NK-92 (cell line): ENCODE measurements around the gene RNF146.
"Not testable (repeated sequence)": the region's sequence is repeated elsewhere in the genome, so short reads cannot be mapped to it uniquely, and the experiment has no call there.

Source experiments
- DNase-seq: peaks from one replicate; lab custom pipeline; 2025; ENCODE audit not compliant: unreplicated experiment; lab: John Stamatoyannopoulos, UW

Gene RNF146

DNA sequence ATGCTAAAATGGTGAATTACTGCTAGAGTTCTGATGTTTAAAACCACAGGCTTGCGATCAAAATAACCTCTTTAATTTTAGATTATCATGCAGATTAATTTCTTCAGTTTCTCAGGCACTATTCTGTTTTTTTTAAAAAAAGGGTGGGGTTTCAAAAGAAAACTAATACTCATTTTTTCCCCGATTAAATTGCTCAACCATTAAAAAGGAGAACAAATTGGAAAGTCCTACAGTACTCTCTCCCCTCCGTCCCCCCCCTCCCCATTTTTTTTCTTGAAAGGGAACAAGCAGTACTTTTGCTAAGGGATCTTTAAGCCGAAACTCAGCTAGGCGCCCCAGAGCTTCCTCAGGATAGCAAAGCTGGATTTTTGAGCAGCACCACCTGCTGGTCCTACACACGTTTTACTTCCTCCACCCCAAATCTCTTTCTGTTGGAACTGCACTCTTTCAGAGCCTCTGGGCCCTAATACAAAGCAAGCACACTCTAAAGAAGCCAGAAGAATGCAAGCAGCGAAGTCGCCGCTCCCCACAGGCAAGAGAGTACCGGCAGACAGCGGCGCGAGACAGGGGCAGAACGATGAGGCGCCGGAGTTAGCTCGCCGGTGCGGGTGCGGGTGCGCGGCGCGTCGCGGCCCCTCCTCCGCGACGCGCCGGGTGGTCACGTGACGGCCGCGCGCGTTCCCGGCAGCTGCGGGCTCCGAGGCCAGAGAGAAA, at the start of gene RNF146:
TSS of gene RNF146 (plus strand) at position 687 of the 714 bp plus-strand sequence. CDS start 13,475 bp downstream, outside the sequence.
- no peak for DNase-seq

DNA sequence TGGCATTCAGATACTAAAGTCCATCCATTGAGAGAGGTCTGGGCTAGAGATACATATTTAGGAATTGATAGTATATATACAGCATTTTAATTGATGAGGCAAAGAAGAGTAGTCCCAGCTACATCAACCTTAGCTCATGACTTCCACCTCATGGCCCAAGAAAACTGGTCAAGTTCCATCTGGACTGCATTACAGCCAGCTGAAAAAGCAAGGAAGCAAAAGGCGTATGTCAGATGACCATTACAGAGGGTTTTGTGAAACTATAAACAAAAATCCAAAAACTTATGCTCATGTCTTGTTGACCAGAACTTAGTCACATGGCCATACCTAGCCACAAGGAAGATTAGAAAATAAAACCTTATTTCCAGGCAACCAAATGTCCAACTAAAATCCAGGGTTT, 46.8 kb upstream of the RNF146 start:
- DNase-seq, result no peak

DNA sequence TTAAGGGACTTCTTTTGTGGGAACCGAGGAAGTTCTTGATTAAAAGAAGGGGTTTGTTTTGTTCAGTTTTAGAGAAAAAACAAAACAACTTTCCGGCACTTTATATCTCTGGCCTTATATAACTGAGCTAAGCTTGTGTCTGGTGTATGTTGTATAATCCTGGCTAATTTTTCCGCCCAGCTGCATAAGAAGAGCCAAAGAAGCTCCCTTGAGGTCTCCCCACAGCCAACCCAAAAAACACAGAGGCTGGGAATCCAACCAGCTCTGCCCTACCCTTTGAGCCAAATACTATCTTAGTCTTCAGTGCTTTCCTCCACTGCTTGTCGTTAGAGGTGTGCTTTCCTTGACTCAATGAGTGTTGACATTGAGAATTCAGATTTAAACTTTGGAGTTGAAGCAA, 45.5 kb upstream of the RNF146 start:
- DNase-seq, result no peak

GRCh38 chr6:127222418-127222817, 44.2 kb upstream of the RNF146 start:
- no peak for DNase-seq

- DNase-seq, result no peak
These were observed 41.2 kb upstream of the RNF146 start for GRCh38 chr6:127225497-127225896.

DNA sequence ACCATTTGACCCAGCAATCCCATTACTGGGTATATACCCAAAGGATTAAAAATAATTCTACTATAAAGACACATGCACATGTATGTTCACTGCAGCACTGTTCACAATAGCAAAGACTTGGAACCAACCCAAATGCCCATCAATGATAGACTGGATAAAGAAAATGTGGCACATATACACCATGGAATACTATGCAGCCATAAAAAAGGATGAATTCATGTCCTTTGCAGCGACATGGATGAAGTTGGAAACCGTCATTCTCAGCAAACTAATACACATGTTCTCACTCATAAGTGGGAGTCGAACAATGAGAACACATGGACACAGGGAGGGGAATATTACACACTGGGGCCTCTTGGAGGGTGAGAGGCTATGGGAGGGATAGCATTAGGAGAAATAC, 32.8 kb upstream of the RNF146 start:
- not testable (repeated sequence) for DNase-seq

DNA sequence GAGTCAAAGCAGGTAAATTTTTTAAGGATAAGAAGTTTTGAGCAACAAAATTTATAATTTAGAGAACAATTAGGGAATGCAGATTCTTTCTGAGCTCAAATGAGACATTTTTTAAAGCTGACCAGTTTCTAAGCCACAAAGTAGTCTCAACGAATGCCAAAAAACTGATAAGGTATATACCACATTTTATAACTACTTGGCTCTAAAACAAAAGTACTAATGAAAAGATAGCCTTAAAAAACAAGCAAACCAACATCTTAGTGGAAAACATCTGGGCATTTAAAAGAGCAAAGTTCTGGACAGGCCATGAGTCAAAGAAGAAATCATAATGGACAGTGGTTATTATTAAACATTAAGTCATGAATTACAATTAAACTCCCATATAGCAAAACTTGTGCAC, 23.2 kb upstream of the RNF146 start:
- no peak for DNase-seq

- DNase-seq, result no peak
These were observed 19.3 kb upstream of the RNF146 start for GRCh38 chr6:127247114-127248096.

- DNase-seq, result no peak
These were observed 17.0 kb upstream of the RNF146 start for GRCh38 chr6:127249621-127250020.

DNA sequence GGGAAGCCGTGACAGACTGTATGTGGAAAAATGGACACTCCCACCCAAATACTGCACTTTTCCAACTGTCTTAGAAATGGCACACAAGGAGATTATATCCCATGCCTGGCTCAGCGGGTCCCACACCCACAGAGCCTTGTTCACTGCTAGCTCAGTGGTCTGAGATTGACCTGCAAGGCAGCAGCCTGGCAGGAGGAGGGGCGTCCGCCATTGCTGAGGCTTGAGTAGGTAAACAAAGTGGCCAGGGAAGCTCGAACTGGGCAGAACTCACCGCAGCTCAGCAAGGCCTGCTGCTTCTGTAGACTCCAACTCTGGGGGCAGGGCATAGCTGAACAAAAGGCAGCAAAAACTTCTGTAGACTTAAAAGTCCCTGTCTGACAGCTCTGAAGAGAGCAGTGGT, 11.4 kb upstream of the RNF146 start:
- no peak for DNase-seq

DNA sequence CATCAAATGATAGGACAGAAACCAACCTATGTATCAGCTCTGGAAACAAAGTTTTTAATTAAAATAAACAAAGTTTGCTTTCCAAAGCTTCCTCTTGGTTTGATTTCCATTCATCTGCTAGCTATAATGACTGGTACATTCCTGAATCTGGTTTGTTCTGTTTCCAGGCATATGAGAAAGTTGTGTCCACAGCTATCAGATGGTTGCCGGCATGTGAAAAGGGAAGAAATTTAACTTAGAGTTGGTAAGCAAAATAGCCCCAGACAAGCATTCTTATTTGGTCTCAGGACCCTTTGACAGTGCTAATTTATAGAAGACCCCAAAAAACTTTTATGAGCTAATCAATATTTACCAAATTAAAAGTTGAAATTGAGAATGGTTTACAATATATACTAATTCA, 3.8 kb upstream of the RNF146 start:
- DNase-seq, result no peak

DNA sequence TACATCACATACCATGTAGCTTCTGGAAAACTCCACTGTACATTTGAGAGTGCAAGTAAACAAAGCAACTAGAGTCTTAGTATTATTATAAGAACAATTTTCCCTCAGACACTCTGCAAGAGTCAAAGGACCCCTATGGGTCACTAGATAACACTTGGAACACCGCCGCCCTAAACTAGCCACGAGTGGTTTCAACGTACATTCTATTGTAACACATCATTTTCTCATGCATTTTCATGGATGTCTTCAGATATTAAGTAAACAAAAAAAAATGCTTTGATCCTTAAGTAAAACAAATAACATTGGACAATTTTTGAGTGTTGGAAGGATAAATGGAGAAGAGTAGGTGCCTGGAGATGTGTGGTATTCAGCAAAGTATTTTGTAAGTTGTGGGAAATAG, 3.2 kb upstream of the RNF146 start:
- no peak for DNase-seq

GRCh38 chr6:127266892-127267645, 405 bp downstream of the RNF146 start:
- DNase-seq, result no peak

GRCh38 chr6:127267646-127268625, 1.3 kb downstream of the RNF146 start:
- no peak for DNase-seq

DNA sequence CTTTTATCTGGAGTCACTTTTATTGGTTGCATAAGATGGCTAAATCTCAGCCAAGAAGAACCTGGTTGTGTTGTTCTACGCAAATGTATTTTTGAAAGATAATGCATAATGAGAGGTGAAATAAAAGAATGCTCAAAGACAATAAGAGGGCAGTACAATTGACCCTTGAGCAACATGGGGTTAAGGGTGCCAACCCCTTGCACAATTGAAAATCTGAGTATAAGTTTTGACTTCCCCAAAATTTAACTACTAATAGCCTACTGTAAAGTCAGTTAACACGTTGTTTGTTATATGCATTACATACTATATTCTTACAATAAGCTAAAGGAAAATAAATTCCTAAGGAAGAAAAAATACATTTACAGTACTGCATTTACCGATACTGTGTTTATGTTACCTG, 5.9 kb downstream of the RNF146 start:
- no peak for DNase-seq

DNA sequence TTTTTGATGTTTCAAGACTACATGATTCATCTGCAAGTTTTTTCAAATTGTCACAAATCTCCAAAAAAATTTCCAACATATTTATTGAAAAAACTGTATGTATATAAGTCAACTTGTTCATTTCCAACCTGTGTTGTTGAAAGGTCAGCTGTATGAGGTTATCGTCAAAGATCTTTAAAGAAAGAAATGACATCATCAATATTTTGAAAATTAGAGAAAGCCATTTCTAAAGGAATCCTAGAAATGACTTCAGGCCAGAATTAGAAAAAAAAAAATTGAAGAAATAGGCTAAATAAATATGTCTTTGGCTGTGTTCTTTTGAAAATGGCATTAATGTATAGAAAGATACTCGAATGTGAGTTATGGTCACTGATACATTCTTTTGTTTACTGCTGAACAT, 6.8 kb downstream of the RNF146 start:
- DNase-seq, result no peak

- no peak for DNase-seq
These were observed 9.7 kb downstream of the RNF146 start for GRCh38 chr6:127276331-127276730.

- no peak for DNase-seq
These were observed 11.5 kb downstream of the RNF146 start for GRCh38 chr6:127277878-127278843.

GRCh38 chr6:127279815-127280214, 13.2 kb downstream of the RNF146 start:
- no peak for DNase-seq
